Calu3 (cell line): ENCODE measurements around the gene ATP11A. TPM values are rescaled to one million over a fixed set of nuclear protein-coding genes. Genes with fewer than 3 reads are reported as not detected.

Experiments used
- BruUV-seq: library from RNA; stranded (reverse); fragments of 400-500 nt; replicated peaks from 2 replicates; lab custom pipeline; 2021; lab: Mats Ljungman, UMichigan
- CTCF ChIA-PET: fragments of 300-600 bp; sonication (Branson Sonifier 250); formaldehyde crosslinking; loops from one replicate; lab custom pipeline; 2022; ENCODE audit warnings: antibody characterized with exemption; lab: Charles Lee
- DNase-seq: peaks from one replicate; pipeline ENCODE4 v3.0.0; 2022
- H3K27ac Mint-ChIP-seq: one replicate; pipeline ENCODE4 v1.8.0; 2022; ENCODE audit warnings: mixed read lengths; ENCODE audit not compliant: unreplicated experiment
- H3K27me3 Mint-ChIP-seq: one replicate; pipeline ENCODE4 v1.8.0; 2022; ENCODE audit warnings: mixed read lengths; ENCODE audit not compliant: unreplicated experiment
- H3K36me3 Mint-ChIP-seq: one replicate; pipeline ENCODE4 v1.8.0; 2022; ENCODE audit warnings: mild to moderate bottlenecking, moderate library complexity, mixed read lengths; ENCODE audit not compliant: insufficient read depth, unreplicated experiment
- H3K4me1 Mint-ChIP-seq: one replicate; pipeline ENCODE4 v1.8.0; 2022; ENCODE audit warnings: mild to moderate bottlenecking, low read depth, mixed read lengths; ENCODE audit not compliant: unreplicated experiment
- H3K4me3 Mint-ChIP-seq: one replicate; pipeline ENCODE4 v1.8.0; 2022; ENCODE audit warnings: mild to moderate bottlenecking, low read depth, moderate library complexity, mixed read lengths; ENCODE audit not compliant: unreplicated experiment
- H3K9me3 Mint-ChIP-seq: one replicate; pipeline ENCODE4 v1.8.0; 2022; ENCODE audit warnings: low read depth, mixed read lengths; ENCODE audit not compliant: unreplicated experiment
- CTCF ChIP-seq: fragments of 200-600 bp; IDR thresholded peaks from one replicate; pipeline ENCODE4 v1.8.0; 2022; ENCODE audit warnings: antibody characterized with exemption; ENCODE audit not compliant: unreplicated experiment
- intact Hi-C: fragments of 100-400 bp; cut with micrococcal nuclease; formaldehyde crosslinking; loops from one replicate; pipeline ENCODE4 v1.10.0; 2022; ENCODE audit not compliant: unreplicated experiment
- total RNA-seq: library from RNA; stranded (reverse); gene quantifications from 2 replicates; pipeline ENCODE4 v1.2.3, GENCODE V29; 2022

Gene ATP11A
- total RNA-seq, 1 experiment from 2014 or later, result 115 TPM

GRCh38 chr13:112826565-112826964 is 136.7 kb downstream of the ATP11A start:
- Mint-ChIP-seq H3K4me3 (no peak overlapping the region), H3K4me1 (no peaks in the 10 kb centered on the region), H3K9me3 (no peaks in the 10 kb centered on the region), H3K36me3 (peaks cover 5% of the 10 kb centered on the region), H3K27ac (no peak overlapping the region), H3K27me3 (no peaks in the 10 kb centered on the region)
- no TSS peak for BruUV-seq
- intact Hi-C loops, result no loop called here
- TF ChIP-seq CTCF, result no peak
- no peak for DNase-seq
- CTCF ChIA-PET, result no interaction called here

GRCh38 chr13:112828082-112828699 is 138.4 kb downstream of the ATP11A start:
- Mint-ChIP-seq H3K36me3 (peaks cover 5% of the 10 kb centered on the region), H3K27me3 (no peaks in the 10 kb centered on the region), H3K27ac (no peak overlapping the region), H3K4me1 (no peaks in the 10 kb centered on the region), H3K9me3 (no peaks in the 10 kb centered on the region), H3K4me3 (no peak overlapping the region)
- BruUV-seq, result no TSS peak
- DNase-seq, result no peak
- CTCF ChIA-PET, result no interaction called here
- no peak for TF ChIP-seq CTCF
- intact Hi-C loops, result no loop called here

GRCh38 chr13:112828756-112829155 is 138.9 kb downstream of the ATP11A start:
- no peak for TF ChIP-seq CTCF
- H3K4me1 Mint-ChIP-seq, result no peaks in the 10 kb centered on the region
- BruUV-seq, result no TSS peak
- H3K36me3 Mint-ChIP-seq, result peaks cover 5% of the 10 kb centered on the region
- CTCF ChIA-PET, result no interaction called here
- no peak overlapping the region for H3K4me3 Mint-ChIP-seq
- no peak for DNase-seq
- H3K27me3 Mint-ChIP-seq, result no peaks in the 10 kb centered on the region
- H3K27ac Mint-ChIP-seq, result no peak overlapping the region
- H3K9me3 Mint-ChIP-seq, result no peaks in the 10 kb centered on the region
- intact Hi-C loops, result no loop called here

- CTCF ChIA-PET, result no interaction called here
- intact Hi-C loops, result no loop called here
- no peaks in the 10 kb centered on the region for H3K9me3 Mint-ChIP-seq
- no peak for TF ChIP-seq CTCF
- BruUV-seq, result no TSS peak
- no peaks in the 10 kb centered on the region for H3K4me1 Mint-ChIP-seq
- no peak overlapping the region for H3K4me3 Mint-ChIP-seq
- DNase-seq, result no peak
- H3K36me3 Mint-ChIP-seq, result no peaks in the 10 kb centered on the region
- no peak overlapping the region for H3K27ac Mint-ChIP-seq
- no peaks in the 10 kb centered on the region for H3K27me3 Mint-ChIP-seq
Measured at GRCh38 chr13:112831196-112831595, 141.4 kb downstream of the ATP11A start.
